DLD1 (cell line): ENCODE measurements around the gene PMAIP1.
"Not testable (repeated sequence)": the region's sequence is repeated elsewhere in the genome, so short reads cannot be mapped to it uniquely, and the experiment has no call there.

Experiments used
- in situ Hi-C: cut with HindIII; loops from 2 replicates; pipeline ENCODE4 v1.10.0; 2017; ENCODE audit warnings: low sequenced_read_pairs

The PMAIP1 gene

GRCh38 chr18:59899298-59900221 is at the start of gene PMAIP1:
TSS of gene PMAIP1 (plus strand) at chr18:59899996. CDS start at chr18:59900178, 182 bp downstream.
- in situ Hi-C loops: no loop called here

- in situ Hi-C loops: no loop called here
Measured at GRCh38 chr18:59851784-59852399, 47.9 kb upstream of the PMAIP1 start.

- in situ Hi-C loops: no loop called here
Measured at GRCh38 chr18:59852548-59852947, 47.2 kb upstream of the PMAIP1 start.

GRCh38 chr18:59853380-59853779 is 46.4 kb upstream of the PMAIP1 start:
- in situ Hi-C loops: no loop called here

GRCh38 chr18:59853988-59854387 is 45.8 kb upstream of the PMAIP1 start:
- in situ Hi-C loops: not testable (repeated sequence)

- in situ Hi-C loops: no loop called here
Measured at GRCh38 chr18:59861009-59861408, 38.8 kb upstream of the PMAIP1 start.

- in situ Hi-C loops: no loop called here
Measured at GRCh38 chr18:59861963-59862819, 37.6 kb upstream of the PMAIP1 start.

- in situ Hi-C loops: no loop called here
Measured at GRCh38 chr18:59865241-59865986, 34.4 kb upstream of the PMAIP1 start.

GRCh38 chr18:59866551-59867269 is 33.1 kb upstream of the PMAIP1 start:
- in situ Hi-C loops: no loop called here

GRCh38 chr18:59867337-59868104 is 32.3 kb upstream of the PMAIP1 start:
- in situ Hi-C loops: no loop called here

GRCh38 chr18:59870623-59871130 is 29.1 kb upstream of the PMAIP1 start:
- in situ Hi-C loops: no loop called here

GRCh38 chr18:59871711-59872362 is 28.0 kb upstream of the PMAIP1 start:
- in situ Hi-C loops: no loop called here

- in situ Hi-C loops: no loop called here
Measured at GRCh38 chr18:59873641-59874040, 26.2 kb upstream of the PMAIP1 start.

GRCh38 chr18:59874166-59874565 is 25.6 kb upstream of the PMAIP1 start:
- in situ Hi-C loops: no loop called here

- in situ Hi-C loops: no loop called here
Measured at GRCh38 chr18:59876310-59876626, 23.5 kb upstream of the PMAIP1 start.

GRCh38 chr18:59877361-59877760 is 22.4 kb upstream of the PMAIP1 start:
- in situ Hi-C loops: no loop called here

- in situ Hi-C loops: no loop called here
Measured at GRCh38 chr18:59878644-59879043, 21.2 kb upstream of the PMAIP1 start.
